ENCODE measurements around the gene SCGB2B2. TPM values are rescaled to one million over a fixed set of nuclear protein-coding genes. Genes with fewer than 3 reads are reported as not detected.

The SCGB2B2 gene
- total and polyA plus RNA-seq, 7 experiments from 2014 or later = 0.15 to 0.95 (median 0.79) TPM; not detected in 1

DNA sequence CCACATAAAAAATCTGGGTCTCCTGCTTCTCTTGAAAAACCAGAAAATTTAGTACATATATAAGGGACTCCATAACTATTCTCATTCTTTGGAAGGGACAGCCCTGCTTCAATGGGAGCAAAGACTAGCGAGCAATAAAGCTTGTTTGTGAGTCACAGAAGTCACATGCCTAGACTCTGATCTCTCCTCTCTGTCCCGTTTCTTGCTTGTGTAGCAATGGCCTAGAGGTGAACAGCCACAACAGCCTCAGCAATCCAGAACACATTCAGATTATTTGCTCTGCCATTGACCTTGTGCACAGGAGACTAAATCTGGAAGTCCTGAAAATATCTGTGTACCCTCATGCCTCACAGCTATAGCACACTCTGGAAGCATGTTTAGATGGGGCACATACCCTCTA is 43.2 kb downstream of the SCGB2B2 start:
- H3K36me3 Mint-ChIP-seq = peaks cover 0 to 27% (median 26%) of the 10 kb centered on the region in 5 donors
- no peak overlapping the region for H3K4me3 Mint-ChIP-seq
- ChIA-PET CTCF (no interaction called here), POLR2A (no interaction called here)
- no peak overlapping the region for H3K27ac ChIP-seq (ENCODE audit: low read depth, low read length)
- H3K4me3 ChIP-seq (ENCODE audit: low read length) = no peak overlapping the region
- H3K9me3 ChIP-seq (ENCODE audit: control insufficient read depth in 2 of 3, low read length in 3 of 3) = peaks cover 0 to 25% (median 0%) of the 10 kb centered on the region in 3 experiments
- H3K4me1 Mint-ChIP-seq = peaks cover 0 to 6% (median 0%) of the 10 kb centered on the region in 7 donors
- intact Hi-C loops (cut with micrococcal nuclease) = loop anchor here in 1 of 2 donors (10.0 kb wide), 1 partner anchor 201 kb away; no protein-coding TSS in a partner anchor
- H3K27ac Mint-ChIP-seq = no peak overlapping the region
- H3K36me3 ChIP-seq (ENCODE audit: control insufficient read depth in 2 of 3, insufficient read depth in 3 of 3, low read length in 3 of 3) = no peaks in the 10 kb centered on the region
- no peaks in the 10 kb centered on the region for H3K27me3 ChIP-seq (ENCODE audit: control insufficient read depth in 2 of 2, insufficient read depth in 2 of 2, low read length in 2 of 2)
- ATAC-seq (no peak), DNase-seq (no peak)
- peaks cover 6 to 61% (median 28%) of the 10 kb centered on the region in 11 donors for H3K9me3 Mint-ChIP-seq
- H3K4me1 ChIP-seq (ENCODE audit: control insufficient read depth in 2 of 2, insufficient read depth in 2 of 2, low read length in 2 of 2) = no peaks in the 10 kb centered on the region
- no peaks in the 10 kb centered on the region for H3K27me3 Mint-ChIP-seq

Other genes with a start within 250 kb of the SCGB2B2 start
- gene UBA2, start 248.8 kb downstream of the SCGB2B2 start, total RNA-seq = 100 to 1,000 TPM in 1 of 5 experiments, 10 to 100 TPM in 4; 71.1 to 113 (median 82.4) TPM
- gene UBA2, start 248.8 kb downstream of the SCGB2B2 start, polyA plus RNA-seq = 100 to 1,000 TPM; 112 to 131 TPM
- under 1 TPM; 0.08 to 0.77 (median 0.22) TPM for gene WTIP, start 195.4 kb downstream of the SCGB2B2 start, total RNA-seq
- not detected for gene WTIP, start 195.4 kb downstream of the SCGB2B2 start, polyA plus RNA-seq
- gene ZNF302, start 519 bp upstream of the SCGB2B2 start, total RNA-seq = 10 to 100 TPM; 13.6 to 61.4 (median 25.7) TPM
- 10 to 100 TPM; 16.4 to 25.3 TPM for gene ZNF302, start 519 bp upstream of the SCGB2B2 start, polyA plus RNA-seq
- 10 to 100 TPM in 2 of 5 experiments, 1 to 10 TPM in 3; 4.8 to 28.5 (median 8.4) TPM for gene ZNF181, start 57.1 kb upstream of the SCGB2B2 start, total RNA-seq
- gene ZNF181, start 57.1 kb upstream of the SCGB2B2 start, polyA plus RNA-seq = 10 to 100 TPM; 34.5 to 36.0 TPM
- gene ZNF599, start 96.1 kb upstream of the SCGB2B2 start, total RNA-seq = 10 to 100 TPM in 2 of 5 experiments, 1 to 10 TPM in 3; 2.9 to 11.6 (median 5.3) TPM
- gene ZNF599, start 96.1 kb upstream of the SCGB2B2 start, polyA plus RNA-seq = 10 to 100 TPM in 1 of 2 donors, 1 to 10 TPM in 1; 9.6 to 10.9 TPM
- 10 to 100 TPM in 1 of 5 experiments, 1 to 10 TPM in 4; 2.0 to 13.1 (median 3.5) TPM for gene ZNF30, start 249.7 kb upstream of the SCGB2B2 start, total RNA-seq
- gene ZNF30, start 249.7 kb upstream of the SCGB2B2 start, polyA plus RNA-seq = 10 to 100 TPM; 10.2 to 13.0 TPM

Data from naive thymus-derived CD4-positive, alpha-beta T cell (primary cell).